ENCODE measurements around the gene AGPAT4.
"Not testable (repeated sequence)": the region's sequence is repeated elsewhere in the genome, so short reads cannot be mapped to it uniquely, and the experiment has no call there.

The AGPAT4 gene

GRCh38 chr6:161273752-161274487, at the start of gene AGPAT4:
AGPAT4 (minus strand) TSS chr6:161274061; CDS start chr6:161232213, 41,848 bp downstream.
- peak; percentile 98 for DNase-seq

GRCh38 chr6:161319231-161319630, 45.4 kb upstream of the AGPAT4 start:
- DNase-seq = no peak

GRCh38 chr6:161318456-161318855, 44.6 kb upstream of the AGPAT4 start:
- peak; percentile 86 for DNase-seq

- no peak for DNase-seq
Observed at GRCh38 chr6:161316531-161316930, 42.7 kb upstream of the AGPAT4 start.

GRCh38 chr6:161315246-161315917, 41.5 kb upstream of the AGPAT4 start:
- DNase-seq = not testable (repeated sequence)

- not testable (repeated sequence) for DNase-seq
Observed at GRCh38 chr6:161314541-161315245, 40.8 kb upstream of the AGPAT4 start.

GRCh38 chr6:161313940-161314509, 40.2 kb upstream of the AGPAT4 start:
- no peak for DNase-seq

- not testable (repeated sequence) for DNase-seq
Observed at GRCh38 chr6:161313475-161313874, 39.6 kb upstream of the AGPAT4 start.

- not testable (repeated sequence) for DNase-seq
Observed at GRCh38 chr6:161309774-161310173, 35.9 kb upstream of the AGPAT4 start.

GRCh38 chr6:161308075-161308655, 34.3 kb upstream of the AGPAT4 start:
- DNase-seq = no peak

GRCh38 chr6:161305860-161306259, 32.0 kb upstream of the AGPAT4 start:
- DNase-seq = no peak

GRCh38 chr6:161303628-161304340, 29.9 kb upstream of the AGPAT4 start:
- no peak for DNase-seq

- no peak for DNase-seq
Observed at GRCh38 chr6:161302949-161303348, 29.1 kb upstream of the AGPAT4 start.

GRCh38 chr6:161301338-161301737, 27.5 kb upstream of the AGPAT4 start:
- no peak for DNase-seq

- no peak for DNase-seq
Observed at GRCh38 chr6:161300823-161301222, 27.0 kb upstream of the AGPAT4 start.

- no peak for DNase-seq
Observed at GRCh38 chr6:161299726-161300125, 25.9 kb upstream of the AGPAT4 start.

GRCh38 chr6:161295784-161296183, 21.9 kb upstream of the AGPAT4 start:
- no peak for DNase-seq

- no peak for DNase-seq
Observed at GRCh38 chr6:161292650-161293281, 18.9 kb upstream of the AGPAT4 start.

- no peak for DNase-seq
Observed at GRCh38 chr6:161292145-161292544, 18.3 kb upstream of the AGPAT4 start.

GRCh38 chr6:161290751-161291150, 16.9 kb upstream of the AGPAT4 start:
- DNase-seq = no peak

- DNase-seq = no peak
Observed at GRCh38 chr6:161284653-161285052, 10.8 kb upstream of the AGPAT4 start.

GRCh38 chr6:161281092-161281491, 7.2 kb upstream of the AGPAT4 start:
- no peak for DNase-seq
